Suprapubic skin (tissue), 4 donors: ENCODE data around the gene B3GLCT. TPM values are rescaled to one million over a fixed set of nuclear protein-coding genes. Genes with fewer than 3 reads are reported as not detected.

Experiments used
- DNase-seq, 2 donors: peaks; one replicate each; pipeline ENCODE4 v3.0.0-alpha.2; 2019; ENCODE audit warnings: low spot score in 2 of 2
- H3K27ac ChIP-seq: fragments of 200-600 bp; sonication (generic); one replicate; pipeline ENCODE4 v1.5.1; 2019
- H3K27me3 ChIP-seq: fragments of 200-600 bp; sonication (generic); one replicate; pipeline ENCODE4 v1.5.1; 2019
- H3K36me3 ChIP-seq: fragments of 200-600 bp; sonication (generic); one replicate; pipeline ENCODE4 v1.5.1; 2019
- H3K4me1 ChIP-seq: fragments of 200-600 bp; sonication (generic); one replicate; pipeline ENCODE4 v1.5.1; 2019
- H3K4me3 ChIP-seq: fragments of 200-600 bp; sonication (generic); one replicate; pipeline ENCODE4 v1.5.1; 2019; ENCODE audit warnings: mild to moderate bottlenecking
- H3K9me3 ChIP-seq: fragments of 200-600 bp; sonication (generic); one replicate; pipeline ENCODE4 v1.5.1; 2019
- CTCF ChIP-seq, 2 donors: fragments of 200-600 bp in 1 of 2; fragments of 450-650 bp in 1 of 2; sonication (generic) in 1 of 2; IDR thresholded peaks; one replicate each; pipeline ENCODE4 v1.5.1; 2016 to 2019; ENCODE audit warnings: antibody characterized with exemption in 2 of 2, mild to moderate bottlenecking in 1 of 2, moderate library complexity in 1 of 2
- EP300 ChIP-seq: sonication (generic); formaldehyde crosslinking; IDR thresholded peaks from one replicate; pipeline ENCODE4 v1.6.1; 2017; ENCODE audit warnings: antibody characterized with exemption
- POLR2A ChIP-seq, 2 donors: fragments of 450-650 bp; IDR thresholded peaks; one replicate each; pipeline ENCODE4 v1.6.1; 2017; ENCODE audit warnings: antibody characterized with exemption in 2 of 2, mild to moderate bottlenecking in 2 of 2, moderate library complexity in 2 of 2
- POLR2AphosphoS5 ChIP-seq, 3 donors: sonication (generic); formaldehyde crosslinking; IDR thresholded peaks; one replicate each; pipeline ENCODE4 v1.6.1; 2017; ENCODE audit warnings: antibody characterized with exemption in 3 of 3
- WGBS: methylation state at CpG from one replicate; pipeline ENCODE4 v1.1.5; 2018; 5-methylcytosine and 5-hydroxymethylcytosine counted together
- total RNA-seq, 4 donors: library from RNA; depleted of rRNA; stranded (reverse); fragments of >200 nt; gene quantifications; one replicate each; pipeline ENCODE4 v1.1.0, GENCODE V29; 2016

B3GLCT gene
- total RNA-seq, 4 donors from 2014 or later, result 3.0 to 6.5 (median 6.0) TPM

- no peak for DNase-seq
- Histone ChIP-seq H3K36me3 (no peaks in the 10 kb centered on the region), H3K4me3 (no peak overlapping the region), H3K9me3 (no peaks in the 10 kb centered on the region), H3K27me3 (no peaks in the 10 kb centered on the region), H3K27ac (no peak overlapping the region), H3K4me1 (no peaks in the 10 kb centered on the region)
- TF ChIP-seq POLR2AphosphoS5 (IDR thresholded peaks at IDR 0.05) (no peak), POLR2A (IDR thresholded peaks at IDR 0.05) (no peak), EP300 (no peak), CTCF (IDR thresholded peaks at IDR 0.05) (no peak)
- WGBS, result 34% methylated on average over 2 of the region's 2 CpGs
Measured at GRCh38 chr13:31168166-31168565, 31.6 kb upstream of the B3GLCT start.

GRCh38 chr13:31168736-31169135 lies 31.0 kb upstream of the B3GLCT start:
- H3K4me1 ChIP-seq, result no peaks in the 10 kb centered on the region
- TF ChIP-seq CTCF (IDR thresholded peaks at IDR 0.05), result no peak
- TF ChIP-seq EP300, result no peak
- TF ChIP-seq POLR2AphosphoS5 (IDR thresholded peaks at IDR 0.05), result no peak
- no peak for TF ChIP-seq POLR2A (IDR thresholded peaks at IDR 0.05)
- H3K27me3 ChIP-seq, result no peaks in the 10 kb centered on the region
- no peak overlapping the region for H3K27ac ChIP-seq
- H3K9me3 ChIP-seq, result no peaks in the 10 kb centered on the region
- H3K4me3 ChIP-seq, result no peak overlapping the region
- DNase-seq, result no peak
- no peaks in the 10 kb centered on the region for H3K36me3 ChIP-seq
- WGBS, result 94% methylated on average over 11 of the region's 11 CpGs

DNA sequence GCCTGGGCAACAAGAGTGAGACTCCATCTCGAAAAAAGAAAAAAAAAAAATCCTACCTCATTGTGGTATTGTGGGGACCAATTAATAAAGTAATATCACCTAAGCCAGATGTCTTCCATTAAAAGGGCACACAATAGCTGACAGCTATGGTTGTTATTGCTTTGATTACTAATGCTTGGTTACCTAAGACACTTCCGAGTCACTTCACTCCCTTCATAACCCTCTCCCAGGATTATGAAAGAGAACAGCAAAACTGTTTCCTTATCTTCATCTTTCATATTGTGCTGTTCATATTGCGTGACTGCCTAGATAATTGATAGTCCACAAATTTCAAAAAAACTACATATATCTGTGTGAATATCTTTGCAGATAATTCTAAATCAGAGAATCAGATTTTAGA lies 27.8 kb upstream of the B3GLCT start:
- no peaks in the 10 kb centered on the region for H3K36me3 ChIP-seq
- no peak for TF ChIP-seq EP300
- no peak for TF ChIP-seq POLR2AphosphoS5 (IDR thresholded peaks at IDR 0.05)
- TF ChIP-seq POLR2A (IDR thresholded peaks at IDR 0.05), result no peak
- TF ChIP-seq CTCF (IDR thresholded peaks at IDR 0.05), result no peak
- no peak overlapping the region for H3K4me3 ChIP-seq
- no peaks in the 10 kb centered on the region for H3K9me3 ChIP-seq
- 77% methylated on average over 3 of the region's 3 CpGs for WGBS
- H3K4me1 ChIP-seq, result no peaks in the 10 kb centered on the region
- no peak for DNase-seq
- H3K27ac ChIP-seq, result no peak overlapping the region
- H3K27me3 ChIP-seq, result no peaks in the 10 kb centered on the region

GRCh38 chr13:31172535-31172934 lies 27.2 kb upstream of the B3GLCT start:
- TF ChIP-seq EP300 (no peak), CTCF (IDR thresholded peaks at IDR 0.05) (no peak), POLR2A (IDR thresholded peaks at IDR 0.05) (no peak), POLR2AphosphoS5 (IDR thresholded peaks at IDR 0.05) (no peak)
- no peak overlapping the region for H3K27ac ChIP-seq
- no peaks in the 10 kb centered on the region for H3K4me1 ChIP-seq
- no peaks in the 10 kb centered on the region for H3K36me3 ChIP-seq
- no peaks in the 10 kb centered on the region for H3K9me3 ChIP-seq
- 63% methylated on average over 2 of the region's 2 CpGs for WGBS
- H3K27me3 ChIP-seq, result no peaks in the 10 kb centered on the region
- DNase-seq, result no peak
- no peak overlapping the region for H3K4me3 ChIP-seq

GRCh38 chr13:31174018-31174417 lies 25.8 kb upstream of the B3GLCT start:
- WGBS, result 82% methylated on average over 3 of the region's 3 CpGs
- Histone ChIP-seq H3K36me3 (no peaks in the 10 kb centered on the region), H3K9me3 (no peaks in the 10 kb centered on the region), H3K27me3 (no peaks in the 10 kb centered on the region), H3K4me1 (no peaks in the 10 kb centered on the region), H3K27ac (no peak overlapping the region), H3K4me3 (no peak overlapping the region)
- DNase-seq, result no peak
- TF ChIP-seq EP300 (no peak), CTCF (IDR thresholded peaks at IDR 0.05) (no peak), POLR2AphosphoS5 (IDR thresholded peaks at IDR 0.05) (no peak), POLR2A (IDR thresholded peaks at IDR 0.05) (no peak)
